K562 (cell line): Measurements from ENCODE around the gene ABCF2. TPM values are rescaled to one million over a fixed set of nuclear protein-coding genes. Genes with fewer than 3 reads are reported as not detected.
A peak's percentile ranks its signal among the peaks of the same experiment; 100 is the strongest.

Experiments used
- ATAC-seq: fragments of 200-7000 bp; cut with Tn5 transposase; 3 replicates; pipeline ENCODE4 v1.9.1; 2020; ENCODE audit warnings: moderate library complexity
- BruUV-seq: library from RNA; stranded (reverse); fragments of 400-500 nt; replicated peaks from 2 replicates; lab custom pipeline; 2021; lab: Mats Ljungman, UMichigan
- CTCF ChIA-PET: fragments of 300-600 bp; formaldehyde crosslinking; extraction: SDS; loops from one replicate; lab custom pipeline; 2021; ENCODE audit warnings: low intra/inter-chr PET ratio; lab: Yijun Ruan, JAX
- POLR2A ChIA-PET: fragments of 300-600, 350-650 bp; sonication (Branson Sonifier 250); formaldehyde crosslinking; extraction: SDS; loops from one replicate; lab custom pipeline; 2021; ENCODE audit warnings: antibody characterized with exemption, inconsistent platforms; lab: Yijun Ruan, JAX
- DNase-seq, 4 experiments: peaks; one replicate each; pipeline versions ENCODE4 v3.0.0 to v3.0.0-alpha.2; 2011 to 2018; ENCODE audit warnings: low spot score in 3 of 4, mixed read lengths in 3 of 4; ENCODE audit errors: extremely low read depth in 1 of 4
- FAIRE-seq: peaks from 2 replicates; lab custom pipeline; 2011; peaks lifted over from hg19 to GRCh38; lab: Jason Lieb, UNC
- H2AFZ ChIP-seq: 2 replicates; pipeline ENCODE4 v1.6.0; 2011; ENCODE audit warnings: low read depth, low read length, control low read depth, inconsistent platforms
- H3K27ac ChIP-seq: fragments of 200-600 bp; 3 replicates; pipeline ENCODE4 v1.8.0; 2011; ENCODE audit warnings: low read depth, mild to moderate bottlenecking, control low read depth, inconsistent platforms, low read length, moderate library complexity, mixed read lengths; ENCODE audit errors: extremely low read depth
- H3K27me3 ChIP-seq, 2 experiments: fragments of 300-600 bp in 1 of 2; 2 replicates in 1 of 2; 3 replicates in 1 of 2; pipeline versions ENCODE4 v1.6.0 to v1.8.0; 2011; ENCODE audit warnings: inconsistent platforms in 2 of 2, low read length in 2 of 2, mild to moderate bottlenecking in 1 of 2, mixed read lengths in 1 of 2, moderate library complexity in 1 of 2; ENCODE audit not compliant: control insufficient read depth in 2 of 2, insufficient read depth in 2 of 2
- H3K36me3 ChIP-seq: fragments of 300-600 bp; 3 replicates; pipeline ENCODE4 v1.8.0; 2011; ENCODE audit warnings: mild to moderate bottlenecking, low read length, inconsistent platforms; ENCODE audit not compliant: control insufficient read depth, insufficient read depth
- H3K4me1 ChIP-seq, 2 experiments: fragments of 200-600 bp in 1 of 2; replicated peaks in 1 of 2; 2 replicates in 1 of 2; 3 replicates in 1 of 2; pipeline versions ENCODE4 v1.5.1 to v1.8.0; 2011; ENCODE audit warnings: inconsistent platforms in 2 of 2, low read length in 2 of 2, mild to moderate bottlenecking in 1 of 2, mixed read lengths in 1 of 2, moderate library complexity in 1 of 2; ENCODE audit not compliant: control insufficient read depth in 2 of 2, insufficient read depth in 2 of 2
- H3K4me2 ChIP-seq: 2 replicates; pipeline ENCODE4 v1.6.1; 2011; ENCODE audit warnings: low read length, control low read depth, inconsistent platforms, mixed read lengths; ENCODE audit not compliant: insufficient read depth
- H3K4me3 ChIP-seq: fragments of 200-600 bp; sonication (generic), shearing (Covaris generic); 2 replicates; pipeline ENCODE4 v1.5.1; 2016; ENCODE audit warnings: control low read depth, inconsistent platforms
- H3K79me2 ChIP-seq: fragments of 200-600 bp; 3 replicates; pipeline ENCODE4 v1.8.0; 2011; ENCODE audit warnings: low read length, inconsistent platforms; ENCODE audit not compliant: control insufficient read depth, insufficient read depth
- H3K9ac ChIP-seq, 2 experiments: 2 replicates each; pipeline versions ENCODE4 v1.6.0 to v1.6.1; 2011; ENCODE audit warnings: low read depth in 2 of 2, low read length in 2 of 2, control low read depth in 1 of 2, inconsistent platforms in 1 of 2, mild to moderate bottlenecking in 1 of 2, mixed read lengths in 1 of 2; ENCODE audit not compliant: insufficient read depth in 1 of 2
- H3K9me1 ChIP-seq: one replicate; pipeline ENCODE4 v1.6.0; 2011; ENCODE audit warnings: inconsistent platforms, mild to moderate bottlenecking, low read length, moderate library complexity; ENCODE audit not compliant: control insufficient read depth, insufficient read depth
- H3K9me3 ChIP-seq: replicated peaks from 2 replicates; pipeline ENCODE4 v1.5.1; 2011; ENCODE audit warnings: low read depth, low read length, inconsistent platforms; ENCODE audit not compliant: control insufficient read depth, insufficient read depth
- H4K20me1 ChIP-seq: replicated peaks from 2 replicates; pipeline ENCODE4 v1.6.1; 2011; ENCODE audit warnings: low read length, inconsistent platforms, mixed read lengths; ENCODE audit not compliant: control insufficient read depth, insufficient read depth
- RBBP5 ChIP-seq: fragments of 200-600 bp; sonication (generic); IDR thresholded peaks from 2 replicates; pipeline ENCODE4 v1.6.1; 2012; ENCODE audit warnings: borderline replicate concordance, mild to moderate bottlenecking, low read length, control low read depth, inconsistent platforms; ENCODE audit not compliant: insufficient read depth, poor library complexity, severe bottlenecking
- ZNF133 ChIP-seq: fragments of 250-450 bp; sonication (Bioruptor Pico); IDR thresholded peaks from 2 replicates; pipeline ENCODE4 v1.4.0; 2020; ENCODE audit warnings: mild to moderate bottlenecking
- ZNF512 ChIP-seq: IDR thresholded peaks from 2 replicates; pipeline ENCODE4 v1.6.1; 2016; ENCODE audit warnings: missing genetic modification characterization, missing compliant biosample characterization
- WGBS: fragments of 100-300 bp; shearing (Covaris generic); methylation state at CpG from one replicate; pipeline ENCODE4 v1.1.6; 2016; ENCODE audit warnings: low coverage, mixed read lengths; ENCODE audit not compliant: insufficient coverage; ENCODE audit errors: missing lambda C conversion rate; 5-methylcytosine and 5-hydroxymethylcytosine counted together
- in situ Hi-C: fragments of 300-500 bp; cut with MboI; formaldehyde crosslinking; loops from 4 replicates; pipeline ENCODE4 v1.15.0; 2018; ENCODE audit warnings: inconsistent platforms, mixed read lengths
- intact Hi-C: fragments of 100-400 bp; cut with micrococcal nuclease; formaldehyde crosslinking; loops from 2 replicates; pipeline ENCODE4 v1.14.2; 2022
- polyA plus RNA-seq, 8 experiments: library from polyadenylated mRNA; depleted of rRNA in 4 of 8; stranded (reverse) in 5 of 8; unstranded in 3 of 8; fragments of >200 nt; fragmentation: Nextera tagmentation in 2 of 8; fragmentation: Illumina TruSeq in 1 of 8; extraction: Ambion mirVana in 2 of 8; extraction: Trizol in 1 of 8; gene quantifications; 2 replicates each; pipeline versions ENCODE4 v1.2.1 to v1.2.3, GENCODE V29; 2011 to 2014; ENCODE audit warnings: inconsistent platforms in 1 of 8, missing spikeins in 1 of 8
- total RNA-seq, 7 experiments: library from RNA; depleted of rRNA in 6 of 7; stranded (reverse); fragments of >200 nt in 6 of 7; fragmentation: Illumina TruSeq in 2 of 7; extraction: Trizol in 2 of 7; gene quantifications; 2 replicates each; pipeline versions ENCODE4 v1.2.1 to v1.2.3, GENCODE V29; 2011 to 2021; ENCODE audit warnings: low replicate concordance in 1 of 7

The ABCF2 gene
- total and polyA plus RNA-seq, 9 of the 15 experiments (the other 6 are each of a cell fraction or from before 2014, with no cell fraction given) = 62.1 to 224 (median 113) TPM

DNA sequence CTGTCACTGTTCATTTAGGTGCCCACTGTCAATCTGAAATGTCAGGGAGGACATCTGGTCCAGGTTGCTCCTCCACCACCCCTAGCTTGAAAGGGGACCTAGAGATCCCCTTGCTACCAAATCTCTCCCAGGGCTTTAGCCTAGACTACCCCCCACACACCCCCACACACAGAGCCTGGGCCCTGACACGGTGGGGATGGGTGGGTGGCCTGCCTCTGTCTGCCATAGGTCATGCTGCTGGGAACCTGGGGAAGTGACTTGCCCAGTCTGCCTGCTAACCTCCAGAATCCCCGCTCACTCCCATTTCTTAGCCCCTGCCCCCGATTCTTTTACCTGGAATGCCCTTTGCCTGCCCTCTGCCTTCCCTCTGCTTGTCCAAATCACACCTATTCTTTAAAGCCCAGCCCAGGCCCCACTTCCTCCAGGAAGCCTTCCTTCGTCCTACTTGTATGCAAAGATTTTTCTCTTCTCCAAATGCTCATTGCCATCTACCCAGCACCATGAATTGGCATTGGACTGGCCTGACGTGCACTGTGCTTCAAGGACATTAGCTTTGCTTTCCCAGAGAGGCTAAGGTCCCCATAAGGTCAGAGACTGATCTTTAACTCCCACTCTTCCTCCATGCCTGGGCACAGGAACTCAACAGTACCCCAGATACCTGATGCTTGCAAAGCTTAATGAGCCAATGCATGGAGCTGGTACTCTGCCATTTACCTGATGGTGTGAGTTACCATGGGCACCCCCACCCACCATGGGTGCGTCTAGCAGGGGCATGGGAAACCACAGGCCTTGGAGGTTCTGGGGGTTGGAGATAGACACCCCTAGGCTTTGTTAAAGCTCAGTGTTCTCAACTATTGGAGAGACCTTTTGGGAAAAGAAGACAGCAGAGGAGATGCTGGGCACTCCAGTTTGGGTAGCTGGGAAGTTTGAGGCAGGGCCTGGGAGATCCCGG lies 23.5 kb upstream of the ABCF2 start:
- Histone ChIP-seq H3K4me2 (no peak overlapping the region), H3K4me3 (no peak overlapping the region), H3K27ac (no peak overlapping the region), H3K9me3 (no peaks in the 10 kb centered on the region), H3K9me1 (no peaks in the 10 kb centered on the region), H3K4me1 (peaks cover 21 to 68% of the 10 kb centered on the region in 2 experiments; a peak in 4 of 5 replicates), H3K79me2 (no peaks in the 10 kb centered on the region), H3K9ac (no peak overlapping the region; a peak in 1 of 4 replicates), H3K27me3 (peaks cover 39 to 65% of the 10 kb centered on the region in 2 experiments), H2AFZ (no peak overlapping the region), H3K36me3 (no peaks in the 10 kb centered on the region), H4K20me1 (peaks cover 31% of the 10 kb centered on the region)
- WGBS = 41% methylated on average over 7 of the region's 7 CpGs
- in situ Hi-C loops = no loop called here
- POLR2A ChIA-PET = interaction anchor here (1.4 to 2.3 kb wide), 3 partner anchors 11 to 23 kb away, joined by 3 to 8 read pairs (median 4); no protein-coding TSS in a partner anchor
- peak; percentile 55 for FAIRE-seq
- ATAC-seq = no peak
- DNase-seq = no peak
- CTCF ChIA-PET = no interaction called here
- BruUV-seq = no TSS peak
- peak; percentile 25 for TF ChIP-seq RBBP5
- no peak for TF ChIP-seq ZNF133 (CRISPR knock-in tag)
- TF ChIP-seq ZNF512 (tag) = no peak
- intact Hi-C loops = no loop called here
